Thyroid gland (tissue), 4 donors: ENCODE results near the gene PADI6.

Experiments used
- POLR2A ChIP-seq, 2 donors: fragments of 450-650 bp; IDR thresholded peaks; one replicate each; pipeline ENCODE4 v1.6.1; 2017; ENCODE audit warnings: antibody characterized with exemption in 2 of 2, mild to moderate bottlenecking in 2 of 2, moderate library complexity in 1 of 2
- TF ChIP-seq, protein P1 (sequence below), 6 experiments: fragments of 200-600 bp in 3 of 6; fragments of 450-650 bp in 3 of 6; sonication (generic) in 3 of 6; IDR thresholded peaks; one replicate each; pipeline ENCODE4 v1.5.1; 2016 to 2019; ENCODE audit warnings: antibody characterized with exemption in 6 of 6, mild to moderate bottlenecking in 2 of 6, inconsistent platforms in 1 of 6, moderate library complexity in 1 of 6

DNA sequence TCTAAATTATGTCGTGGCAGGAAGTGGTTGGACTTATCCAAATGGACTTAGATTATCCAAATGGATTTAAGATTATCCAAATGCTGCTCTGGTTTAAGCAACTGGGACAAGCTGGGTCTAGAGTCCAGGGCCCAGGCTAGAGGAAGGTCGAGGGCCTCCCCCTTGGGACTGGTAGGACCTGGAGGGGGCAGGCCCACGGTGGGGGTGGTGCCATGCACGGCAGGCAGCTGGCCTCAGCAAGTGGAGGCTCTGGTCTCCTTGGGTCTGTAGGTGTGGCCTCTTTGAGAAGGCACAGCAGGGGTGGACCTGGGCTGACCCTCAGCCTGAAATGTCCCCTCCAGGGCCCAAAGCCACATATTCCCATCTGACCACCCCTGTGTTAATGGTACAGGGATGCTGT lies 29.8 kb downstream of the PADI6 start:
- TF ChIP-seq, protein P1, sequence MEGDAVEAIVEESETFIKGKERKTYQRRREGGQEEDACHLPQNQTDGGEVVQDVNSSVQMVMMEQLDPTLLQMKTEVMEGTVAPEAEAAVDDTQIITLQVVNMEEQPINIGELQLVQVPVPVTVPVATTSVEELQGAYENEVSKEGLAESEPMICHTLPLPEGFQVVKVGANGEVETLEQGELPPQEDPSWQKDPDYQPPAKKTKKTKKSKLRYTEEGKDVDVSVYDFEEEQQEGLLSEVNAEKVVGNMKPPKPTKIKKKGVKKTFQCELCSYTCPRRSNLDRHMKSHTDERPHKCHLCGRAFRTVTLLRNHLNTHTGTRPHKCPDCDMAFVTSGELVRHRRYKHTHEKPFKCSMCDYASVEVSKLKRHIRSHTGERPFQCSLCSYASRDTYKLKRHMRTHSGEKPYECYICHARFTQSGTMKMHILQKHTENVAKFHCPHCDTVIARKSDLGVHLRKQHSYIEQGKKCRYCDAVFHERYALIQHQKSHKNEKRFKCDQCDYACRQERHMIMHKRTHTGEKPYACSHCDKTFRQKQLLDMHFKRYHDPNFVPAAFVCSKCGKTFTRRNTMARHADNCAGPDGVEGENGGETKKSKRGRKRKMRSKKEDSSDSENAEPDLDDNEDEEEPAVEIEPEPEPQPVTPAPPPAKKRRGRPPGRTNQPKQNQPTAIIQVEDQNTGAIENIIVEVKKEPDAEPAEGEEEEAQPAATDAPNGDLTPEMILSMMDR (IDR thresholded peaks at IDR 0.05), result no peak
- no peak for TF ChIP-seq POLR2A (IDR thresholded peaks at IDR 0.05)
